ENCODE measurements around the gene ARHGEF3.

Gene ARHGEF3

DNA sequence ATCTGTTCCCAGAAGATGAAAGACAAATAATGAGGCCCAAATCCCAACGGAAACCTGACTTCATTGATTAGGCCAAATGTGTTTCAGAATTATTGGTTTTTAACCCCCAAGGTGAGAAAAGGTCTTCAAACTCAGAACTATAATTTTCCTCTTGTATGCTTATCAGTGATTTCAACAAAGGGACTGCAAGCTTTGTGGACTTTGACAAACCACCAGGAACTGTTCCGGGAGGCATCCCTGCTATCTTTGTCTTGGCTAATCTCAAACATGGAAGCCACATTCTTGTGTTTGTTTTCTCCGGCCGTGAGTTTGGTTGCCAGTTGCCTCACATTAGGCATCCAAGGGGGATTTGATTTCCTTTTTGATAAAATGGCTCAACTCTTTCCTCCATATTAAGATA is 19.5 kb downstream of the ARHGEF3 start:
- DNase-seq (ENCODE audit: low spot score), result no peak
- TF ChIP-seq, protein P1, sequence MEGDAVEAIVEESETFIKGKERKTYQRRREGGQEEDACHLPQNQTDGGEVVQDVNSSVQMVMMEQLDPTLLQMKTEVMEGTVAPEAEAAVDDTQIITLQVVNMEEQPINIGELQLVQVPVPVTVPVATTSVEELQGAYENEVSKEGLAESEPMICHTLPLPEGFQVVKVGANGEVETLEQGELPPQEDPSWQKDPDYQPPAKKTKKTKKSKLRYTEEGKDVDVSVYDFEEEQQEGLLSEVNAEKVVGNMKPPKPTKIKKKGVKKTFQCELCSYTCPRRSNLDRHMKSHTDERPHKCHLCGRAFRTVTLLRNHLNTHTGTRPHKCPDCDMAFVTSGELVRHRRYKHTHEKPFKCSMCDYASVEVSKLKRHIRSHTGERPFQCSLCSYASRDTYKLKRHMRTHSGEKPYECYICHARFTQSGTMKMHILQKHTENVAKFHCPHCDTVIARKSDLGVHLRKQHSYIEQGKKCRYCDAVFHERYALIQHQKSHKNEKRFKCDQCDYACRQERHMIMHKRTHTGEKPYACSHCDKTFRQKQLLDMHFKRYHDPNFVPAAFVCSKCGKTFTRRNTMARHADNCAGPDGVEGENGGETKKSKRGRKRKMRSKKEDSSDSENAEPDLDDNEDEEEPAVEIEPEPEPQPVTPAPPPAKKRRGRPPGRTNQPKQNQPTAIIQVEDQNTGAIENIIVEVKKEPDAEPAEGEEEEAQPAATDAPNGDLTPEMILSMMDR (IDR thresholded peaks at IDR 0.05; ENCODE audit: borderline replicate concordance, control extremely low read depth, extremely low read depth, insufficient read depth, missing control alignments), result no peak
- in situ Hi-C loops (cut with MboI; ENCODE audit: low sequenced_read_pairs, unreplicated experiment), result no loop called here

DNA sequence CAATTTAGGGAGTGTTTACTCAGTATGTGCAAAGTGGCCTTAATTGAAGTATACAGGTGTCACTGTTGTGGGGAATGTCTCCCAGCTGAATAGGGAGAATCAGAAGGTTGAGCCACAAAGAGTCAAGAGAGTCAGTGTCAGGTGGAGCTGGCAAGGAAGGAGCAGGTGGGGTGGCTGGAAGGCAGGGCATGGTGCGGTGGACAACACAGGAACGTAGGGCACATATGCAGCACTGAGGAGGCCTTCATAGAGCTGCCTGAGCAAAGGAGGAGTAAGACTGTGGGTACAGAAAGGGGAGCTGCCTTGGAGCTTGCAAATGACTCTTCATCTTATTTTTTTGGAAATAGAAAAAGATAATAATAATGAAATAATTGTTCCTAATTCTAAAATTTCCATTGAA is 20.0 kb downstream of the ARHGEF3 start:
- TF ChIP-seq, protein P1 (IDR thresholded peaks at IDR 0.05; ENCODE audit: borderline replicate concordance, control extremely low read depth, extremely low read depth, insufficient read depth, missing control alignments), result no peak
- DNase-seq (ENCODE audit: low spot score), result no peak
- in situ Hi-C loops (cut with MboI; ENCODE audit: low sequenced_read_pairs, unreplicated experiment), result no loop called here

- in situ Hi-C loops (cut with MboI; ENCODE audit: low sequenced_read_pairs, unreplicated experiment), result no loop called here
- no peak for DNase-seq (ENCODE audit: low spot score)
- TF ChIP-seq, protein P1 (IDR thresholded peaks at IDR 0.05; ENCODE audit: borderline replicate concordance, control extremely low read depth, extremely low read depth, insufficient read depth, missing control alignments), result no peak
Measured at GRCh38 chr3:56780936-56781335, 20.8 kb downstream of the ARHGEF3 start.

DNA sequence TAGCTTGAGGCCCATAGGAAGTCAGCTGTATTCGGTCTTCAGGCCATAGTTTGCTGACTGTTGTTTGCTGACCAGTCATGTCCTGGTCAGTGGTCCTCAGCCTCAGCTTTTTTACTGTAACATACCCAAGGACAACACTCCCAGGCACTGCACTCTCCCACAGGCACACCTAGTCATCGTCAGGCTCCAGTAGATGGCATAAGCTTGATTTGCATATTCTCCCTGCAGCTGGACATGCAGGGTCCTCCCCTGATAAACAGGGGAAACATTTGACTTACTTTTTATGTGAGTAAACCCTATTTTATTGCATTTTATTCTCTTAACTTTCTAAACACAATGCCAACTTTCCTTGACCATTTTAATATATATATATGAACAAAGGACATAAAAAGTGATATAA is 22.9 kb downstream of the ARHGEF3 start:
- TF ChIP-seq, protein P1 (IDR thresholded peaks at IDR 0.05; ENCODE audit: borderline replicate concordance, control extremely low read depth, extremely low read depth, insufficient read depth, missing control alignments), result no peak
- in situ Hi-C loops (cut with MboI; ENCODE audit: low sequenced_read_pairs, unreplicated experiment), result no loop called here
- no peak for DNase-seq (ENCODE audit: low spot score)

GRCh38 chr3:56776556-56776950 is 25.2 kb downstream of the ARHGEF3 start:
- DNase-seq (ENCODE audit: low spot score), result no peak
- TF ChIP-seq, protein P1 (IDR thresholded peaks at IDR 0.05; ENCODE audit: borderline replicate concordance, control extremely low read depth, extremely low read depth, insufficient read depth, missing control alignments), result no peak
- in situ Hi-C loops (cut with MboI; ENCODE audit: low sequenced_read_pairs, unreplicated experiment), result no loop called here

DNA sequence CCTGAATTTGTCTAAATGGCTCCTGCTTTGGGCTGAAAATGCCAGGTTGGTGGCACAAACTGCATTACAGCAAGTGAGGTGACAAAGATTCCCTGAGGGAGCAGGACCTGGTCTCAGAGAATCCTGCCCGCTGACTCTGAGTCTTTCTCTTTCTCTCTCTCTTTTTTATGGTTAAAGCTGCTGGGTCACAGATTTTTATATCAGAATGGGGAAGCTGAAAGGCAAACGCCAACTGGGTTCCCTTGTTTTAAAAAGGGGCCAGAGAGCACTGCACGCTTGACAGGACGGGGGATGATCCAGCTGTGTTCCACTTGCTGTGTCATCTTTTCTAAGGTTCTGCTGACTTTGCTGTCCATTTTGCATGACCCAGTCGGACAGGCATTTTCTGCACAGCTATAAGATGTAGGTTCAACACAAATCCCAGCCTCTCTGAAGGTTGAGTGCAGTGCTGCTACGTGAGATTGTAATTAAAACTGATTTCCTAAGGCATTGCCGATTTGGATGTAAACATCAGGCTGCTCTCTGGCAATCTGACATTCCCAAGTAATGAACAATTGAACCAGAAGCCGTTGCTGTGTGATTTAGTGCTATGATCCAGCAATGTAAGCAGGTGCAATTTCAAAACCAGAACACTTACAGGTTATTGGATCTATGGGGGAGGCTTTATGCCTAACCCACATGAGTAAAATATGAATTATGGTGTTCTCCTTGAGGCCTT is 25.8 kb downstream of the ARHGEF3 start:
- in situ Hi-C loops (cut with MboI; ENCODE audit: low sequenced_read_pairs, unreplicated experiment), result no loop called here
- TF ChIP-seq, protein P1 (IDR thresholded peaks at IDR 0.05; ENCODE audit: borderline replicate concordance, control extremely low read depth, extremely low read depth, insufficient read depth, missing control alignments), result no peak
- no peak for DNase-seq (ENCODE audit: low spot score)
